GM23338 (cell line): Measurements from ENCODE around the gene RAB11FIP3. TPM values are rescaled to one million over a fixed set of nuclear protein-coding genes. Genes with fewer than 3 reads are reported as not detected.

Experiments
- ATAC-seq: fragments of 200-7000 bp; cut with Tn5 transposase; 3 replicates; pipeline ENCODE4 v1.9.1; 2020
- DNase-seq: peaks from one replicate; pipeline ENCODE4 v3.0.0-alpha.2; 2015; ENCODE audit warnings: low spot score
- H2AFZ ChIP-seq: fragments of 200-600 bp; sonication (generic); 2 replicates; pipeline ENCODE4 v1.8.0; 2016; ENCODE audit warnings: antibody characterized with exemption, mild to moderate bottlenecking, moderate library complexity
- H3F3A ChIP-seq: fragments of 200-600 bp; sonication (generic); replicated peaks from 2 replicates; pipeline ENCODE4 v1.8.0; 2017; ENCODE audit warnings: antibody characterized with exemption, mixed run types, low read depth
- H3K27ac ChIP-seq: fragments of 200-600 bp; sonication (generic); 2 replicates; pipeline ENCODE4 v1.6.1; 2016; ENCODE audit warnings: low read depth
- H3K27me3 ChIP-seq: fragments of 200-600 bp; sonication (generic); 2 replicates; pipeline ENCODE4 v1.8.0; 2016; ENCODE audit warnings: mild to moderate bottlenecking, mixed run types, moderate library complexity; ENCODE audit not compliant: insufficient read depth
- H3K36me3 ChIP-seq: fragments of 200-600 bp; sonication (generic); 2 replicates; pipeline ENCODE4 v1.8.0; 2016; ENCODE audit warnings: mild to moderate bottlenecking; ENCODE audit not compliant: insufficient read depth
- H3K4me1 ChIP-seq: fragments of 200-600 bp; sonication (generic); 2 replicates; pipeline ENCODE4 v1.8.0; 2016; ENCODE audit warnings: mild to moderate bottlenecking, moderate library complexity; ENCODE audit not compliant: insufficient read depth
- H3K4me2 ChIP-seq: fragments of 200-600 bp; sonication (generic); 2 replicates; pipeline ENCODE4 v1.7.1; 2017; ENCODE audit warnings: mixed run types
- H3K4me3 ChIP-seq: fragments of 200-600 bp; sonication (generic); 2 replicates; pipeline ENCODE4 v1.6.1; 2016; ENCODE audit warnings: mixed run types
- H3K79me2 ChIP-seq: fragments of 200-600 bp; sonication (generic); replicated peaks from 2 replicates; pipeline ENCODE4 v1.8.0; 2017; ENCODE audit warnings: mild to moderate bottlenecking; ENCODE audit not compliant: insufficient read depth
- H3K9me2 ChIP-seq: fragments of 200-600 bp; sonication (generic); 2 replicates; pipeline ENCODE4 v1.8.0; 2017; ENCODE audit not compliant: insufficient read depth
- H4K20me1 ChIP-seq: fragments of 200-600 bp; sonication (generic); replicated peaks from 2 replicates; pipeline ENCODE4 v1.8.0; 2017; ENCODE audit warnings: mild to moderate bottlenecking; ENCODE audit not compliant: insufficient read depth
- H3K27ac Mint-ChIP-seq: 2 replicates; pipeline ENCODE4 v1.8.0; 2020; ENCODE audit warnings: inconsistent platforms, mild to moderate bottlenecking, moderate library complexity, mixed read lengths
- H3K27me3 Mint-ChIP-seq: 3 replicates; pipeline ENCODE4 v1.8.0; 2022; ENCODE audit warnings: low read depth, mild to moderate bottlenecking, moderate library complexity, mixed read lengths, inconsistent platforms; ENCODE audit not compliant: insufficient read depth, poor library complexity
- H3K36me3 Mint-ChIP-seq: 3 replicates; pipeline ENCODE4 v1.8.0; 2021; ENCODE audit warnings: low read depth, mild to moderate bottlenecking, inconsistent platforms, moderate library complexity, mixed read lengths
- H3K4me1 Mint-ChIP-seq: 3 replicates; pipeline ENCODE4 v1.8.0; 2020; ENCODE audit warnings: mild to moderate bottlenecking, inconsistent platforms, mixed read lengths
- H3K4me3 Mint-ChIP-seq: 3 replicates; pipeline ENCODE4 v1.8.0; 2021; ENCODE audit warnings: moderate library complexity, mild to moderate bottlenecking, inconsistent platforms, mixed read lengths
- H3K9me3 Mint-ChIP-seq: 3 replicates; pipeline ENCODE4 v1.8.0; 2020; ENCODE audit warnings: moderate library complexity, mild to moderate bottlenecking, inconsistent platforms, mixed read lengths
- CREB1 ChIP-seq: fragments of 250-450 bp; sonication (Bioruptor Pico); IDR thresholded peaks from 2 replicates; pipeline ENCODE4 v1.5.0; 2020; ENCODE audit warnings: low read depth, mild to moderate bottlenecking, moderate library complexity
- CTCF ChIP-seq, 2 experiments: fragments of 200-600 bp in 1 of 2; sonication (generic) in 1 of 2; conservative IDR thresholded peaks; 2 replicates each; pipeline versions ENCODE4 v1.5.1 to v1.6.1; 2016 to 2017; ENCODE audit warnings: antibody characterized with exemption in 2 of 2, low read depth in 2 of 2, mild to moderate bottlenecking in 2 of 2, moderate library complexity in 1 of 2
- ETS1 ChIP-seq: IDR thresholded peaks from 2 replicates; pipeline ENCODE4 v1.6.1; 2016; ENCODE audit warnings: antibody characterized with exemption
- EZH2 ChIP-seq: fragments of 200-600 bp; sonication (generic); IDR thresholded peaks from one replicate; pipeline ENCODE4 v1.8.0; 2017; ENCODE audit warnings: antibody characterized with exemption, mild to moderate bottlenecking, low read depth; ENCODE audit not compliant: unreplicated experiment
- EZH2phosphoT487 ChIP-seq: fragments of 200-600 bp; sonication (generic); IDR thresholded peaks from one replicate; pipeline ENCODE4 v1.8.1; 2018; ENCODE audit warnings: antibody characterized with exemption; ENCODE audit not compliant: unreplicated experiment
- JUNB ChIP-seq: IDR thresholded peaks from one replicate; pipeline ENCODE4 v1.6.1; 2016; ENCODE audit warnings: antibody characterized with exemption; ENCODE audit not compliant: unreplicated experiment
- NANOG ChIP-seq: IDR thresholded peaks from 2 replicates; pipeline ENCODE4 v1.6.1; 2016; ENCODE audit warnings: antibody characterized with exemption, borderline replicate concordance
- POLR2AphosphoS5 ChIP-seq: IDR thresholded peaks from 2 replicates; pipeline ENCODE4 v1.6.1; 2016; ENCODE audit warnings: antibody characterized with exemption, low read depth
- REST ChIP-seq: IDR thresholded peaks from one replicate; pipeline ENCODE4 v1.6.1; 2018; ENCODE audit warnings: antibody characterized with exemption; ENCODE audit not compliant: unreplicated experiment
- STAT1 ChIP-seq: IDR thresholded peaks from one replicate; pipeline ENCODE4 v1.6.1; 2016; ENCODE audit warnings: antibody characterized with exemption; ENCODE audit not compliant: unreplicated experiment
- ZNF114 ChIP-seq: fragments of 250-450 bp; sonication (Bioruptor Pico); IDR thresholded peaks from 2 replicates; pipeline ENCODE4 v1.5.0; 2020; ENCODE audit warnings: mild to moderate bottlenecking, moderate library complexity
- ZNF331 ChIP-seq: fragments of 250-450 bp; sonication (Bioruptor Pico); IDR thresholded peaks from 2 replicates; pipeline ENCODE4 v1.5.0; 2020; ENCODE audit warnings: low read depth, mild to moderate bottlenecking, moderate library complexity
- polyA plus RNA-seq: library from polyadenylated mRNA; unstranded; fragments of >200 nt; fragmentation: Nextera tagmentation; extraction: Ambion mirVana; gene quantifications from 2 replicates; pipeline ENCODE4 v1.2.1, GENCODE V29; 2016
- total RNA-seq: library from RNA; depleted of rRNA; stranded (reverse); fragments of >200 nt; shearing (Covaris generic); gene quantifications from 2 replicates; pipeline ENCODE4 v1.2.3, GENCODE V29; 2014
- TF ChIP-seq, protein P1 (sequence below): fragments of 250-450 bp; sonication (Bioruptor Pico); IDR thresholded peaks from 2 replicates; pipeline ENCODE4 v1.5.0; 2020; ENCODE audit warnings: mild to moderate bottlenecking, moderate library complexity

RAB11FIP3 gene
- total and polyA plus RNA-seq, 2 experiments from 2014 or later: 3.2 to 29.2 TPM

DNA sequence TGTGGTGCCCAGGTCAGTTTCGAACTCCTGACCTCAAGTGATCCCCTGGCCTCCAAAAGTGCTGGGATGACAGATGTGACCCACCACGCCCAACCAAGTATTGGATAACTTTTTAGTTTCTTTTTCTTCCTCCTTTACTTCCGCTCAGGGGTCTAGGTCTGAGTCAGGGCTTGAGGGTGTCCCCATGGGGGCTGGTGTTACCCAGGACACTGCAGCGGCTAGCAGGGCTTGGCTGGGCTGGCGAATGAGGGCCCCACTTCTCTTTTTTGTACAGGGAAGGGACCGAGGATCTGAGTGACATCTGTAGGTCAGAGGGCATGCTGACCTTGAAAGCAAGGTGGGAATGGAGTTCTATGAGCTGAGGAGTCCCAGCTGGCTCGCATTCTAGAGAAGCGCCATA, 24.9 kb downstream of the RAB11FIP3 start:
- Mint-ChIP-seq H3K4me1 (peaks cover 7% of the 10 kb centered on the region; the same call in 2 of the 3 replicates), H3K9me3 (no peaks in the 10 kb centered on the region), H3K27me3 (peaks cover 6% of the 10 kb centered on the region), H3K4me3 (no peak overlapping the region), H3K27ac (peak overlapping the region; percentile 31; the same call in 1 of the 2 replicates), H3K36me3 (no peaks in the 10 kb centered on the region)
- ATAC-seq: peak; percentile 30; the same call in 2 of the 3 replicates
- Histone ChIP-seq H3K27me3 (no peaks in the 10 kb centered on the region), H2AFZ (no peak overlapping the region), H3K9me2 (no peaks in the 10 kb centered on the region), H3F3A (no peaks in the 10 kb centered on the region), H3K4me3 (no peak overlapping the region), H3K4me1 (no peaks in the 10 kb centered on the region), H3K4me2 (no peak overlapping the region), H4K20me1 (no peaks in the 10 kb centered on the region), H3K79me2 (peaks cover 5% of the 10 kb centered on the region), H3K36me3 (no peaks in the 10 kb centered on the region), H3K27ac (no peak overlapping the region)
- no peak for DNase-seq
- no peak for TF ChIP-seq ETS1
- TF ChIP-seq EZH2: no peak
- no peak for TF ChIP-seq POLR2AphosphoS5
- TF ChIP-seq REST: no peak
- TF ChIP-seq NANOG: no peak
- no peak for TF ChIP-seq ZNF114 (CRISPR knock-in tag)
- TF ChIP-seq ZNF331 (CRISPR knock-in tag): no peak
- TF ChIP-seq CREB1 (CRISPR knock-in tag): no peak
- TF ChIP-seq STAT1: no peak
- no peak for TF ChIP-seq JUNB
- TF ChIP-seq EZH2phosphoT487: no peak
- TF ChIP-seq CTCF (conservative IDR thresholded peaks at IDR 0.05; ENCODE audit: low read depth in 2 of 2): no peak
- TF ChIP-seq, protein P1, sequence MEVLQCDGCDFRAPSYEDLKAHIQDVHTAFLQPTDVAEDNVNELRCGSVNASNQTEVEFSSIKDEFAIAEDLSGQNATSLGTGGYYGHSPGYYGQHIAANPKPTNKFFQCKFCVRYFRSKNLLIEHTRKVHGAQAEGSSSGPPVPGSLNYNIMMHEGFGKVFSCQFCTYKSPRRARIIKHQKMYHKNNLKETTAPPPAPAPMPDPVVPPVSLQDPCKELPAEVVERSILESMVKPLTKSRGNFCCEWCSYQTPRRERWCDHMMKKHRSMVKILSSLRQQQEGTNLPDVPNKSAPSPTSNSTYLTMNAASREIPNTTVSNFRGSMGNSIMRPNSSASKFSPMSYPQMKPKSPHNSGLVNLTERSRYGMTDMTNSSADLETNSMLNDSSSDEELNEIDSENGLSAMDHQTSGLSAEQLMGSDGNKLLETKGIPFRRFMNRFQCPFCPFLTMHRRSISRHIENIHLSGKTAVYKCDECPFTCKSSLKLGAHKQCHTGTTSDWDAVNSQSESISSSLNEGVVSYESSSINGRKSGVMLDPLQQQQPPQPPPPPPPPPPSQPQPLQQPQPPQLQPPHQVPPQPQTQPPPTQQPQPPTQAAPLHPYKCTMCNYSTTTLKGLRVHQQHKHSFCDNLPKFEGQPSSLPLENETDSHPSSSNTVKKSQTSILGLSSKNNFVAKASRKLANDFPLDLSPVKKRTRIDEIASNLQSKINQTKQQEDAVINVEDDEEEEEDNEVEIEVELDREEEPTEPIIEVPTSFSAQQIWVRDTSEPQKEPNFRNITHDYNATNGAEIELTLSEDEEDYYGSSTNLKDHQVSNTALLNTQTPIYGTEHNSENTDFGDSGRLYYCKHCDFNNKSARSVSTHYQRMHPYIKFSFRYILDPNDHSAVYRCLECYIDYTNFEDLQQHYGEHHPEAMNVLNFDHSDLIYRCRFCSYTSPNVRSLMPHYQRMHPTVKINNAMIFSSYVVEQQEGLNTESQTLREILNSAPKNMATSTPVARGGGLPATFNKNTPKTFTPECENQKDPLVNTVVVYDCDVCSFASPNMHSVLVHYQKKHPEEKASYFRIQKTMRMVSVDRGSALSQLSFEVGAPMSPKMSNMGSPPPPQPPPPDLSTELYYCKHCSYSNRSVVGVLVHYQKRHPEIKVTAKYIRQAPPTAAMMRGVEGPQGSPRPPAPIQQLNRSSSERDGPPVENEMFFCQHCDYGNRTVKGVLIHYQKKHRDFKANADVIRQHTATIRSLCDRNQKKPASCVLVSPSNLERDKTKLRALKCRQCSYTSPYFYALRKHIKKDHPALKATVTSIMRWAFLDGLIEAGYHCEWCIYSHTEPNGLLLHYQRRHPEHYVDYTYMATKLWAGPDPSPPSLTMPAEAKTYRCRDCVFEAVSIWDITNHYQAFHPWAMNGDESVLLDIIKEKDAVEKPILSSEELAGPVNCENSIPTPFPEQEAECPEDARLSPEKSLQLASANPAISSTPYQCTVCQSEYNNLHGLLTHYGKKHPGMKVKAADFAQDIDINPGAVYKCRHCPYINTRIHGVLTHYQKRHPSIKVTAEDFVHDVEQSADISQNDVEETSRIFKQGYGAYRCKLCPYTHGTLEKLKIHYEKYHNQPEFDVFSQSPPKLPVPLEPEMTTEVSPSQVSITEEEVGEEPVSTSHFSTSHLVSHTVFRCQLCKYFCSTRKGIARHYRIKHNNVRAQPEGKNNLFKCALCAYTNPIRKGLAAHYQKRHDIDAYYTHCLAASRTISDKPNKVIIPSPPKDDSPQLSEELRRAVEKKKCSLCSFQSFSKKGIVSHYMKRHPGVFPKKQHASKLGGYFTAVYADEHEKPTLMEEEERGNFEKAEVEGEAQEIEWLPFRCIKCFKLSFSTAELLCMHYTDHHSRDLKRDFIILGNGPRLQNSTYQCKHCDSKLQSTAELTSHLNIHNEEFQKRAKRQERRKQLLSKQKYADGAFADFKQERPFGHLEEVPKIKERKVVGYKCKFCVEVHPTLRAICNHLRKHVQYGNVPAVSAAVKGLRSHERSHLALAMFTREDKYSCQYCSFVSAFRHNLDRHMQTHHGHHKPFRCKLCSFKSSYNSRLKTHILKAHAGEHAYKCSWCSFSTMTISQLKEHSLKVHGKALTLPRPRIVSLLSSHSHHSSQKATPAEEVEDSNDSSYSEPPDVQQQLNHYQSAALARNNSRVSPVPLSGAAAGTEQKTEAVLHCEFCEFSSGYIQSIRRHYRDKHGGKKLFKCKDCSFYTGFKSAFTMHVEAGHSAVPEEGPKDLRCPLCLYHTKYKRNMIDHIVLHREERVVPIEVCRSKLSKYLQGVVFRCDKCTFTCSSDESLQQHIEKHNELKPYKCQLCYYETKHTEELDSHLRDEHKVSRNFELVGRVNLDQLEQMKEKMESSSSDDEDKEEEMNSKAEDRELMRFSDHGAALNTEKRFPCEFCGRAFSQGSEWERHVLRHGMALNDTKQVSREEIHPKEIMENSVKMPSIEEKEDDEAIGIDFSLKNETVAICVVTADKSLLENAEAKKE (CRISPR knock-in tag): no peak
